Mesodermal cell (in vitro differentiated cells): ENCODE data around the gene CHD5.

Experiments used
- H3K27ac ChIP-seq: 2 replicates; pipeline ENCODE4 v1.7.0; 2013; ENCODE audit warnings: mild to moderate bottlenecking, low read depth, low read length, moderate library complexity; ENCODE audit not compliant: severe bottlenecking
- H3K36me3 ChIP-seq: 2 replicates; pipeline ENCODE4 v1.7.1; 2013; ENCODE audit warnings: mild to moderate bottlenecking, low read length, moderate library complexity; ENCODE audit not compliant: control insufficient read depth, insufficient read depth
- H3K4me1 ChIP-seq: one replicate; pipeline ENCODE4 v1.7.1; 2013; ENCODE audit warnings: mild to moderate bottlenecking, low read length; ENCODE audit not compliant: insufficient read depth, control insufficient read depth, poor library complexity, severe bottlenecking
- H3K4me3 ChIP-seq: 2 replicates; pipeline ENCODE4 v1.7.0; 2013; ENCODE audit warnings: low read length, control low read depth, mild to moderate bottlenecking; ENCODE audit not compliant: insufficient read depth, poor library complexity, severe bottlenecking; ENCODE audit errors: extremely low read depth
- H3K9me3 ChIP-seq: 2 replicates; pipeline ENCODE4 v1.7.1; 2013; ENCODE audit warnings: mild to moderate bottlenecking, low read length, moderate library complexity; ENCODE audit not compliant: control insufficient read depth
- WGBS, 2 experiments: methylation state at CpG; one replicate each; pipeline ENCODE4 v1.1.5; 2013; ENCODE audit warnings: missing lambda C conversion rate in 2 of 2; ENCODE audit not compliant: insufficient coverage in 2 of 2; 5-methylcytosine and 5-hydroxymethylcytosine counted together

The CHD5 gene

DNA sequence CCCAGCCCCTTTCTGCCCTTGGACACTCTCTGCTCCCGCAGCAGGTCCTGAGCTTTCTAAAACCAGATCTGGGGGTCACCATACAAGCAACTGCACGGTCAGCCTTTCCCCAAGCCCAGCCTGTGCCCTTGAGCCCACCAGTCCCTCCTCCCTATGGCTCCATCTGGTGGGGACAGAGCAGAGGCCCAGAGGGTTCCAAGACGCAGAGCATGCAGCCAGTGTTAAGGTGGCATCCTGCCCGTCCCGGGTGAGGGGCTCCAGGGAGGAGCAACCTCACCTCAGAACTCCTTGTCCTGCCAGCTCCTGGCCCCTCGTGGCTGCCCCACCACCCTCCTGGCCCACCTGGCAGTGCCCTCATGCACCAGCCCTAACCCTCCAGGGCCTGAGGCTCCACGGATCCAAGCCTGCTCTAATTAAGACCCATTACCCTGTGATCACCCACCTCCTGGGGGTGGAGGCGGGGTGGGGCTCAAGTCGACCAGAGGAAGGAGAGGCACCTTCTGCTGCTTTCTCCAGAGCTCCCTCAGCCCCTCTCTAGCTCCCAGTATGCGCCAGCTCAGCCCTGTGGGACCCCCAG is 8.5 kb downstream of the CHD5 start:
- H3K4me3 ChIP-seq = no peak overlapping the region
- 50 to 55% methylated on average over 9 of the region's 10 CpGs for WGBS, 2 experiments

DNA sequence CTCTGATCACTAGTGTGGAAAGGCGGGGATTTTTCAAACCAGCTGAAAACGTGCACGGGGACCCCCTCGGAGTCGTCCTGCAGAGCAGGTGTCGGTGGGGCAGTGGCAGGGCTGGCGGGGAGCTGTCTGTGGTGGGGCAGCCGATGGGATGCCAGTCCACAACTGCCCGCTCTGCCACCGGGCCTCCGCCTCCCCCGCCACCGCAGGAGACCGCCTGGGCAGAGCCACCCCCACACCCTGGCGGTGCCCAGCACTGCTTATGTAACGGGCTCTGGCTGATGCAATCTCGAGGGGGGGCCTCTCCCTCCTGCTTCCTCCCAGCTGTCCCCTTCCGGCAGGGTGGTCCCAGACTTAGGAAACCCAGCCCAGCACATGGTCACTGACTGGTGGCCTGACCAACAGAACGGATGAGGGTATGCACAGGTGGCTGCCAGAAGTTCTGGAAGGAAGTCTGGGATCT is 9.3 kb downstream of the CHD5 start:
- H3K27ac ChIP-seq = no peak overlapping the region
- 86 to 90% methylated on average over 14 to 18 of the region's 19 CpGs for WGBS, 2 experiments
- no peaks in the 10 kb centered on the region for H3K36me3 ChIP-seq
- H3K4me3 ChIP-seq = no peak overlapping the region
- H3K9me3 ChIP-seq = no peaks in the 10 kb centered on the region
- H3K4me1 ChIP-seq = no peaks in the 10 kb centered on the region

More for the DNA sequence above, 8.5 kb downstream of the CHD5 start:
- Histone ChIP-seq H3K27ac (no peak overlapping the region), H3K9me3 (no peaks in the 10 kb centered on the region), H3K4me1 (no peaks in the 10 kb centered on the region), H3K36me3 (no peaks in the 10 kb centered on the region)

DNA sequence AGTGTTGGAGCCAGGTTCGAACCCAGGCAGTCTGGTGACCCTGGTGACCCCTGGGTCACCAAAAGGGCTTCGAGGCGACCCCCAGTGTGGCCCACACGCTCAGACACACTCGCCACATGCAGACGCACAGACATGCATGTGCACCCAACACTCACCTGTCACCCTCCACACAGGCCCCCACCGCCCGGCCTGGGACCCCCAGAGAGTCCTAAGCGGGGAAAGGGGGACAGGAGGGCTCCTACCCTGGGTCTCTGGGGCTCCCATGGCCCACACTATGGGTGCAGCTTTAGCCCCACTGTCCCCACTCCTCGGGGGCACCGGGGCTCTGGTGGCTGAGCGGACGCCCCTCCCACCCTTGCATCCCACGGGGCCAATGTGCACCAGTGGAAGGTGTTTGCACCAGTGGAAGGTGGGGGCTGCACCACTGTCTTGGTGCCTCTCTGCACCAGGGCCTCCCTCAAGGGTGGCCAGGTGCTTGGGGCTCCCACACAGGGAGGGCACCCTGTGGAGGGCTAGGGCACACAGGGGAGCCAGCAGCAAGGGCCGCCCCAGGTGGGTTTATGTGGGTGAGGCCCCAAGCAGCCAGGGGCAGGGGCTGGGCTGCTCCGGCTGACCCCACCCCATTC is 9.9 kb downstream of the CHD5 start:
- Histone ChIP-seq H3K36me3 (no peaks in the 10 kb centered on the region), H3K9me3 (no peaks in the 10 kb centered on the region), H3K27ac (no peak overlapping the region), H3K4me3 (no peak overlapping the region), H3K4me1 (no peaks in the 10 kb centered on the region)
- 94 to 97% methylated on average over 10 to 15 of the region's 16 CpGs for WGBS, 2 experiments

DNA sequence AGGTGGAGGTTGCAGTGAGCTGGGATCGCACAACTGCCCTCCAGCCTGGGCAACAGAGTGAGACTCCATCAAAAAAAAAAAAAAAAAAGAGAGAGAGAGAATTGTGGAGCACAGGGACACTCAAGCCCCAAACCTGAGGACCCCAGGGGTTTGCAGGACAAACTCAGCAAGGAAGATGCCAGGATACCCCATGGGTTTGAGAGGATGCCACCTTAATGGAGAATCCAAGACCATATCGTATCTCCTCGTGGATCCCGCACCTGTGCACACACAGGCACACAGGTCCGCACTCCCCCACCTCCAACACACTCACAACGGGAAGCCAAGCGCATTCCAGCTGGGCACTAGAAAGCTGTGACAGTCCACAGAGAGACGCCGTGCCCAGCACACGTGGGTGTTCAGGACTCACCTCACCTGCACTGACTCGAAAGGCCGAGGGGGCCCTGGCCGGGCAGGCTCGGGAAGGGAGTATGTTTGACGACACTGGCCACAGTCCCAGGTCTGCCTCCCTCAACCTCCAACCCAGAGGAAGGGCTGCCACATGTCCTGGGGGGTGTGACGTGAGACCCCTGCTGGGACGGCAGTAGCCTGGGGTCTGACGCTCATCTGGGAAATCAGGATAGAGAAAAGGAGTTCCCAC is 11.1 kb downstream of the CHD5 start:
- no peaks in the 10 kb centered on the region for H3K9me3 ChIP-seq
- H3K4me1 ChIP-seq = no peaks in the 10 kb centered on the region
- H3K36me3 ChIP-seq = no peaks in the 10 kb centered on the region
- H3K4me3 ChIP-seq = no peak overlapping the region
- H3K27ac ChIP-seq = no peak overlapping the region
- WGBS, 2 experiments = 85 to 87% methylated on average over 15 of the region's 18 CpGs

DNA sequence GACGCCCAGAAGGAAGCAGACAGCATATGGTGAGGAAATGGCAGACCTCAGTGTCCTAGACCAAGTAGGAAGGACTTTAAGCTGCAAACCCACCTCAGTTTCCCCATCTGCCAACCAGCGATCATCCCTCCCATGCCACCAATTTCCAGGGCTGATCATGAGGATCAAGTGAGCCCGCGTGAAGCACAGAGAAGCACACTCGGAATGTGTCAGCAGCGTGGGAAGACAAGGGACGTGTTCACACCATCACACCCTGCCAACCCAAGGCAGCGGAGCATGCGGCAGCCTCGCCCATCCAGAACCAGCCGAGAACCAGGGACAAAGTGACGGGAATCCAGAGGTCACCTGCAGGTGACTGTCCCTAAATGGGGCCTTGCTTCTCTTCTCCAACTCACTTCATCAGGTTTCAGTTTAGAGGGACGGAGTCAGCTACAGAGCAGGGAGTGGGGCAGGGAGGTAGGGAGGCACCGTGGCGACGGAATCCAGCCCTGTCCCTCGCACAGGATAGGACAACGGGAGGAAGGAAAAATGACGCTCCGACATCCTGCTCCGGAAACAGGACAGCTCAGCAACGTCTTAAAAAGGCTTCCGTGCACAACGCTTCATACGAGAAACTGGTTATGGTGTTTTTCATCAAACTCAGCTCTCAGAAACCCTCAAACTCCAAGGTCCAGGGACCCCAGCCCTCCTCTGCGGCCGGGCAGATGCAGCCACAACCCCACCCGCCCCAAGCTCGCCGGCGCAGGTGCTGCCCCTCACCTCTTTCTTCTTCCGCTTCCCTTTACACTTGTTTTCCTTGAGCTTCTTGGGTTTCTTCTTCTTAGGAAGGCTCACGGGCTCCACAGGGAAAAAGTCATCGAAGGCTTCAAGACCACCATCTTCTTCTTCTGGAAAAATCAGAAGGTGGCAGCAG is 12.5 kb downstream of the CHD5 start:
- no peak overlapping the region for H3K4me3 ChIP-seq
- no peak overlapping the region for H3K27ac ChIP-seq
- 91% methylated on average over 28 to 29 of the region's 34 CpGs for WGBS, 2 experiments
- no peaks in the 10 kb centered on the region for H3K9me3 ChIP-seq
- H3K36me3 ChIP-seq = no peaks in the 10 kb centered on the region
- H3K4me1 ChIP-seq = no peaks in the 10 kb centered on the region

DNA sequence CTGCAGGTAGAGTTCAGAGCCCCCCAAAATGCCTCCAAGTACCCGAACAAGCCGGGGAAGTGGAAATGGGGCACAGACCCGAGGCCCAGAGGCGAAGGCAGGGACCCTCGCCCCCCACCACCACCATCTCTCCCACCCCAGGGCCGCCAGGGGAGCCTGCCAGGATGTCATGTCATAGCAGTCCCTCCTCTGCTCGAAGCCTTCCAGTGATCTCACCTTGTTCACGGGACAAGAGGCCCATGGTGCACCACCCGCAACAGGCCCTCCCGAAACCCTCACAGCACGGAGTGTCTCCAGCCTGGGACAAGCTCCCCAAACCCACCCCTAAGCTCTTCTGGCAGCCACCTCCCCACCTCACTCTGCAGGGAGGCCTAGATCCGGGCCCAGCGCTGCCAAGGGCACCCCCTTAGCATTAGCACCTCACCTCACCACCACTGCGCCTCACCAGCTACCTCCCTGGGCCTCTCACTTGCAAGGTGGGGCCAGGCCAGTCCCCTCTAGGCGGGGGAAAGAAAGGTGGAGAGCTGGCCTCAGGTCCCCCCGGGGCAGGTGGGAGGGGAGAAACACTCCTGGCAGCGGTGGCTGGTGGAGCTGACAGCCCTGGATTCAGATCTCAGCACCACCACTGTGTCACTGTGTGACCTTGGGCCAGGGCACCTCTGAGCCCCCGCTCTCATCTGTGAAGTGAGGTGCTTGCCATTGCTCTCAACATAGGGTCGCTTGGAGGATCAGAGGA is 13.3 kb downstream of the CHD5 start:
- Histone ChIP-seq H3K36me3 (no peaks in the 10 kb centered on the region), H3K4me1 (no peaks in the 10 kb centered on the region), H3K4me3 (no peak overlapping the region), H3K9me3 (no peaks in the 10 kb centered on the region), H3K27ac (no peak overlapping the region)
- 77 to 92% methylated on average over 14 to 15 of the region's 19 CpGs for WGBS, 2 experiments

DNA sequence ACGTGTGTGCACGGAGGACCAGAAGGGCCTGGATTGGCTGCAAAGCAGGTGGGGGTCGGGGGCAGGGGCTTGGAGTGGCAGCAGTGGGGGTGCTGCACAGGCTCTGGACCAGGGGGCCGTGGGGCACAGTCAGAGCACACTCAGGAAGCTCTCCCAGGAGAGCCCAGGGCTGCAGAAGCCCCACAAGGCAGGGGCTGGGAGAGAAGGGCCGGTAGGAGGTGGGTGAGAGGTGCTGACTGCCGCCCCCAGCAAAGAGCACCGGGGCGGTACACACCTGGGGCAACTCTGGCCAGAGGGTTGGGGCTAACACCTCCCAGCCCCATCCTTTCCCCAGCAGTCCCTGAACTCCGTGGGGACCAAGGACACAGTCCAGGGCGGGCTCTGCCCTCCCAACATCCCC is 13.9 kb downstream of the CHD5 start:
- H3K4me3 ChIP-seq = no peak overlapping the region
- H3K36me3 ChIP-seq = no peaks in the 10 kb centered on the region
- WGBS, 2 experiments = 74 to 86% methylated on average over 6 to 10 of the region's 10 CpGs
- no peak overlapping the region for H3K27ac ChIP-seq
- H3K9me3 ChIP-seq = no peaks in the 10 kb centered on the region
- no peaks in the 10 kb centered on the region for H3K4me1 ChIP-seq

DNA sequence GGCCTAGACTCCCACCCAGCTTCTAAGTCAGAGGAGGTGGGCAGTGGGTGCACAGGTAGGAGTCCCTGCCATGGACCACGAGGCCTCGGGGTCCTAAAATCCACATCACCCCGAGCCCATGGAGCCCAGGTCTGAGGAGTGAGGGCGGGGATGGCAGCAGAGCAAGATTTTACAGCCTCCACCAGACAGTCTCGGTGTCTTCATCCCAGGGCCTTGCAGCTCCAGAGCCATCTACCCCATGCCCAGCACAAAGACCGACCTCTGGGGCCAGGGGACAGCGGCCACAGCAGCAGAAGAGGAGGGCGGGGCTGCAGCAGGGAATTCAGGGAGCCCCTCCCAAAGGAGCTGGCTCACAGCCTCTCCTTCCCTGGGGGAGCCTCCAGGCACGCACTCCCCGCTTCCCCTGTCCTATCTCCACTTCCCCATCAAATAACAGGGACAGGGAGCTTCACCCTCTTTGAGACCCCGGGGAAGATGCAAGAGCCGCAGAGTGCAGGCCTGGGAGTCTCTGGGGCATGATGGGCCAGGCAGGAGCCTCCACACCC is 14.6 kb downstream of the CHD5 start:
- no peaks in the 10 kb centered on the region for H3K9me3 ChIP-seq
- WGBS, 2 experiments = 90 to 97% methylated on average over 5 to 9 of the region's 12 CpGs
- no peak overlapping the region for H3K27ac ChIP-seq
- H3K4me1 ChIP-seq = no peaks in the 10 kb centered on the region
- no peaks in the 10 kb centered on the region for H3K36me3 ChIP-seq
- no peak overlapping the region for H3K4me3 ChIP-seq

DNA sequence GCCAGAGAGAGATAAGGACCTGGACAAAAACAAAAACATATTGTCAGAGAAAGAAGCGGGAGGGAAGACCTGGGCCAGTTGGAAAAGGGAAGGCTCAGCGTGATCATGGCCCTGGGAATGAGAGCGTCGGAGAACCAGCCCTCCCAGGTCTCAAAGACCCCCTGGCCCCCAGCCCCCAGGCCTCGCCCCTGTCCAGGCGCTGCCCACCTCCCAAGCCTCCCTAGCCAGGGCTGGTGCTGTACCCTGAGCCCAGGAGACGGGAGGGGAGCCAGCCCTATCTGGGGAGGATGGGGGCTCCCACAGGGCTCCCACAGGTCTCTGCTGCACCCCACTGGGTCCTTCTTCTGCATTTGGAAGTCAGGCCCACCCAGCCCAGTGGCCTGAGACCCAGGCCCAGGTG is 15.1 kb downstream of the CHD5 start:
- WGBS, 2 experiments = 82 to 95% methylated on average over 4 to 7 of the region's 7 CpGs

More for the DNA sequence above, 15.1 kb downstream of the CHD5 start:
- no peaks in the 10 kb centered on the region for H3K9me3 ChIP-seq
- H3K36me3 ChIP-seq = no peaks in the 10 kb centered on the region
- H3K27ac ChIP-seq = no peak overlapping the region
- H3K4me3 ChIP-seq = no peak overlapping the region
- no peaks in the 10 kb centered on the region for H3K4me1 ChIP-seq
